ENCODE data around the gene MASTL. TPM values are rescaled to one million over a fixed set of nuclear protein-coding genes. Genes with fewer than 3 reads are reported as not detected.

Gene MASTL
- total and polyA plus RNA-seq, 2 donors (not counting 1 experiment from before 2014, with no cell fraction given) = 7.6 to 12.4 TPM

GRCh38 chr10:27134371-27134770 is 20.8 kb upstream of the MASTL start:
- POLR2A ChIA-PET = no interaction called here
- H3K27ac Mint-ChIP-seq = no peak overlapping the region

DNA sequence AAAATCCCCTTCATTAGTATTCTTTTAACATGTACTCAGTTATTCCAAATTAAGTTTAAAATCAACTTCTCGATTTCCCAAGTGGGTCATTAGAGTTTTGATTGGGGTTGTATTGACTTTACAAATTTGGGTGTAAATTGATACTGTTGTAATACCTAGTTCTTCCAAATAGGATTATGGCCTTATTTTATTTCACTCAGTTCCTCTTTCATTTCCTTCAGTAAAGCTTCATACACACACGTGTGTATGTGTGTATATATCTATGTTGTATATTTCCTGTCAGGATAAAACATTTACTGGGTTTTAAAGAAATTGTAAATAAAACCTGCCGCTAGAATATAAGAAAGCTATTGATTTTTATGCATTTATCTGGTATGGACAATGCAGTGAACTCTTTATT is 16.9 kb upstream of the MASTL start:
- Mint-ChIP-seq H3K27ac (peak overlapping the region; percentile 2), H3K27me3 (no peaks in the 10 kb centered on the region), H3K4me1 (peaks cover 9% of the 10 kb centered on the region), H3K4me3 (no peak overlapping the region), H3K9me3 (ENCODE audit: insufficient read depth) (no peaks in the 10 kb centered on the region)
- peak overlapping the region in 1 of 2 donors; percentile 5 for H3K27ac ChIP-seq (ENCODE audit: low read length in 2 of 2)
- H3K9me3 ChIP-seq (ENCODE audit: control extremely low read depth in 1 of 3, control insufficient read depth in 2 of 3, insufficient read depth in 1 of 3, low read length in 2 of 3) = no peaks in the 10 kb centered on the region
- H3K9ac ChIP-seq (ENCODE audit: low read length) = no peak overlapping the region
- TF ChIP-seq EZH2 (IDR thresholded peaks at IDR 0.05; ENCODE audit: borderline replicate concordance, insufficient read depth, low read depth, low read length, poor library complexity, severe bottlenecking) = no peak
- TF ChIP-seq, protein P1, sequence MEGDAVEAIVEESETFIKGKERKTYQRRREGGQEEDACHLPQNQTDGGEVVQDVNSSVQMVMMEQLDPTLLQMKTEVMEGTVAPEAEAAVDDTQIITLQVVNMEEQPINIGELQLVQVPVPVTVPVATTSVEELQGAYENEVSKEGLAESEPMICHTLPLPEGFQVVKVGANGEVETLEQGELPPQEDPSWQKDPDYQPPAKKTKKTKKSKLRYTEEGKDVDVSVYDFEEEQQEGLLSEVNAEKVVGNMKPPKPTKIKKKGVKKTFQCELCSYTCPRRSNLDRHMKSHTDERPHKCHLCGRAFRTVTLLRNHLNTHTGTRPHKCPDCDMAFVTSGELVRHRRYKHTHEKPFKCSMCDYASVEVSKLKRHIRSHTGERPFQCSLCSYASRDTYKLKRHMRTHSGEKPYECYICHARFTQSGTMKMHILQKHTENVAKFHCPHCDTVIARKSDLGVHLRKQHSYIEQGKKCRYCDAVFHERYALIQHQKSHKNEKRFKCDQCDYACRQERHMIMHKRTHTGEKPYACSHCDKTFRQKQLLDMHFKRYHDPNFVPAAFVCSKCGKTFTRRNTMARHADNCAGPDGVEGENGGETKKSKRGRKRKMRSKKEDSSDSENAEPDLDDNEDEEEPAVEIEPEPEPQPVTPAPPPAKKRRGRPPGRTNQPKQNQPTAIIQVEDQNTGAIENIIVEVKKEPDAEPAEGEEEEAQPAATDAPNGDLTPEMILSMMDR (IDR thresholded peaks at IDR 0.05) = no peak
- peaks cover 6% of the 10 kb centered on the region for H3K79me2 ChIP-seq (ENCODE audit: control insufficient read depth, insufficient read depth, low read length)
- H4K20me1 ChIP-seq (ENCODE audit: control insufficient read depth, insufficient read depth, low read length, poor library complexity, severe bottlenecking) = no peaks in the 10 kb centered on the region
- CTCF ChIA-PET = interaction anchor here (0.6 kb wide), 1 partner anchor 1190 kb away, joined by 5 read pairs; no protein-coding TSS in a partner anchor
- no peak overlapping the region for H2AFZ ChIP-seq (ENCODE audit: insufficient read depth, low read depth, low read length, poor library complexity, severe bottlenecking)
- intact Hi-C loops (cut with micrococcal nuclease) = no loop called here
- POLR2A ChIA-PET = no interaction called here
- H3K4me1 ChIP-seq (ENCODE audit: control insufficient read depth in 2 of 2, insufficient read depth in 2 of 2, low read length in 2 of 2) = peaks cover 0 to 6% of the 10 kb centered on the region in 2 donors
- ATAC-seq (ENCODE audit: low read depth) (no peak), DNase-seq (no peak)
- peaks cover 13 to 50% of the 10 kb centered on the region in 2 experiments for H3K36me3 ChIP-seq (replicated peaks in 1 of 2; ENCODE audit: control extremely low read depth in 1 of 2, control insufficient read depth in 1 of 2, extremely low read depth in 1 of 2, insufficient read depth in 2 of 2, low read length in 1 of 2)
- no peaks in the 10 kb centered on the region for H3K27me3 ChIP-seq (replicated peaks in 1 of 4; ENCODE audit: control extremely low read depth in 1 of 4, control insufficient read depth in 3 of 4, insufficient read depth in 4 of 4, low read length in 3 of 4)
- H3K4me3 ChIP-seq (ENCODE audit: control extremely low read depth in 1 of 5, extremely low read depth in 1 of 5, insufficient read depth in 1 of 5, low read depth in 2 of 5, low read length in 4 of 5) = no peak overlapping the region
- no CpG with 5 or more reads among the region's 3 CpGs for WGBS (ENCODE audit: insufficient coverage)
- H3K4me2 ChIP-seq (replicated peaks; ENCODE audit: low read depth, low read length, poor library complexity, severe bottlenecking) = no peak overlapping the region

More at GRCh38 chr10:27134371-27134770, 20.8 kb upstream of the MASTL start:
- no peak overlapping the region for H2AFZ ChIP-seq (ENCODE audit: insufficient read depth, low read depth, low read length, poor library complexity, severe bottlenecking)
- TF ChIP-seq, protein P1 (IDR thresholded peaks at IDR 0.05) = no peak
- TF ChIP-seq EZH2 (IDR thresholded peaks at IDR 0.05; ENCODE audit: borderline replicate concordance, insufficient read depth, low read depth, low read length, poor library complexity, severe bottlenecking) = no peak
- 100% methylated on average over 1 of the region's 3 CpGs for WGBS (ENCODE audit: insufficient coverage)
- H3K36me3 ChIP-seq (replicated peaks in 1 of 2; ENCODE audit: control extremely low read depth in 1 of 2, control insufficient read depth in 1 of 2, extremely low read depth in 1 of 2, insufficient read depth in 2 of 2, low read length in 1 of 2) = peaks cover 18 to 70% of the 10 kb centered on the region in 2 experiments
- ATAC-seq (ENCODE audit: low read depth) (no peak), DNase-seq (no peak)
- no peaks in the 10 kb centered on the region for H3K27me3 ChIP-seq (replicated peaks in 1 of 4; ENCODE audit: control extremely low read depth in 1 of 4, control insufficient read depth in 3 of 4, insufficient read depth in 4 of 4, low read length in 3 of 4)
- no peak overlapping the region for H3K4me2 ChIP-seq (replicated peaks; ENCODE audit: low read depth, low read length, poor library complexity, severe bottlenecking)
- H3K4me3 ChIP-seq (ENCODE audit: control extremely low read depth in 1 of 5, extremely low read depth in 1 of 5, insufficient read depth in 1 of 5, low read depth in 2 of 5, low read length in 4 of 5) = no peak overlapping the region
- Mint-ChIP-seq H3K9me3 (ENCODE audit: insufficient read depth) (no peaks in the 10 kb centered on the region), H3K4me3 (no peak overlapping the region), H3K4me1 (peaks cover 9% of the 10 kb centered on the region), H3K27me3 (no peaks in the 10 kb centered on the region)
- H4K20me1 ChIP-seq (ENCODE audit: control insufficient read depth, insufficient read depth, low read length, poor library complexity, severe bottlenecking) = no peaks in the 10 kb centered on the region
- H3K79me2 ChIP-seq (ENCODE audit: control insufficient read depth, insufficient read depth, low read length) = peaks cover 2% of the 10 kb centered on the region
- CTCF ChIA-PET = interaction anchor here (0.5 kb wide), 1 partner anchor 373 kb away, joined by 3 read pairs; no protein-coding TSS in a partner anchor
- H3K27ac ChIP-seq (ENCODE audit: low read length in 2 of 2) = no peak overlapping the region
- H3K9me3 ChIP-seq (ENCODE audit: control extremely low read depth in 1 of 3, control insufficient read depth in 2 of 3, insufficient read depth in 1 of 3, low read length in 2 of 3) = no peaks in the 10 kb centered on the region
- peaks cover 0 to 6% of the 10 kb centered on the region in 2 donors for H3K4me1 ChIP-seq (ENCODE audit: control insufficient read depth in 2 of 2, insufficient read depth in 2 of 2, low read length in 2 of 2)
- intact Hi-C loops (cut with micrococcal nuclease) = no loop called here
- no peak overlapping the region for H3K9ac ChIP-seq (ENCODE audit: low read length)
